ENCODE results near the gene CACNG6.

DNA sequence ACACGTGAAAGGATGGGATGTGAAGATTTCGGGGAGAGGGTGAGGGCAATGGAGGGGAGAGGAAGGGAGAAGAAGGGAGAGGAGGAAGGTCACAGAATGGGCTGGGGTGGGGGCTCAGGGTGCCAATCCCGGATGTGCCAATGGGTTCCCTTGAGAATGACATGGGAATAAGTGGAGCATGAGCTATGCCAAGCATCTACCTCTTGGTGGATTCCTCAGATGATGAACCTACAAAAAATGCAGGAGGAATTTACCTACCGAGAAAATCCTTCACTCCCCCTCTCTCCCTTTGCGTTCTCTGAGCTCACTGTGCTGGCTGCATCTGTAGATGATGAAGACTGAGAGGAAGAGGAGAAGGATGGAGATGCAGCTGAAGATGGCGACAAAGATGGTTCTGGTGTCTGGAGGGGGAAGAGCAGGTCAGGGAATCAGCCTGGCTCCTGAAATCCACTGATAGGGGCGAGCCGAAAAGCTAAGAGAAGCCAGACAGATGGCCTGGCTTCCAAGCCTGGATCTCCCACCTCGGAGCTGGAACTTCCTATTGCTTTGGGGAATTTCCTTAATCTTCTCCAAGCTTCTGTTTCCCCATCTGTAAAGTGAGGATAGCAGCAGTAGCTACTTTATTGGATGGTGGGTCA, 50.7 kb downstream of the CACNG6 start:
- no peak for TF ChIP-seq GABPA (IDR thresholded peaks at IDR 0.05; ENCODE audit: low read depth)
- TF ChIP-seq, protein P1, sequence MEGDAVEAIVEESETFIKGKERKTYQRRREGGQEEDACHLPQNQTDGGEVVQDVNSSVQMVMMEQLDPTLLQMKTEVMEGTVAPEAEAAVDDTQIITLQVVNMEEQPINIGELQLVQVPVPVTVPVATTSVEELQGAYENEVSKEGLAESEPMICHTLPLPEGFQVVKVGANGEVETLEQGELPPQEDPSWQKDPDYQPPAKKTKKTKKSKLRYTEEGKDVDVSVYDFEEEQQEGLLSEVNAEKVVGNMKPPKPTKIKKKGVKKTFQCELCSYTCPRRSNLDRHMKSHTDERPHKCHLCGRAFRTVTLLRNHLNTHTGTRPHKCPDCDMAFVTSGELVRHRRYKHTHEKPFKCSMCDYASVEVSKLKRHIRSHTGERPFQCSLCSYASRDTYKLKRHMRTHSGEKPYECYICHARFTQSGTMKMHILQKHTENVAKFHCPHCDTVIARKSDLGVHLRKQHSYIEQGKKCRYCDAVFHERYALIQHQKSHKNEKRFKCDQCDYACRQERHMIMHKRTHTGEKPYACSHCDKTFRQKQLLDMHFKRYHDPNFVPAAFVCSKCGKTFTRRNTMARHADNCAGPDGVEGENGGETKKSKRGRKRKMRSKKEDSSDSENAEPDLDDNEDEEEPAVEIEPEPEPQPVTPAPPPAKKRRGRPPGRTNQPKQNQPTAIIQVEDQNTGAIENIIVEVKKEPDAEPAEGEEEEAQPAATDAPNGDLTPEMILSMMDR (IDR thresholded peaks at IDR 0.05): no peak
- no peak for TF ChIP-seq RCOR1 (IDR thresholded peaks at IDR 0.05; ENCODE audit: low read length)
- TF ChIP-seq YY1 (IDR thresholded peaks at IDR 0.05; ENCODE audit: low read depth): no peak
- TF ChIP-seq MEF2A (IDR thresholded peaks at IDR 0.05; ENCODE audit: borderline replicate concordance, low read depth): no peak
- TF ChIP-seq, protein P2, sequence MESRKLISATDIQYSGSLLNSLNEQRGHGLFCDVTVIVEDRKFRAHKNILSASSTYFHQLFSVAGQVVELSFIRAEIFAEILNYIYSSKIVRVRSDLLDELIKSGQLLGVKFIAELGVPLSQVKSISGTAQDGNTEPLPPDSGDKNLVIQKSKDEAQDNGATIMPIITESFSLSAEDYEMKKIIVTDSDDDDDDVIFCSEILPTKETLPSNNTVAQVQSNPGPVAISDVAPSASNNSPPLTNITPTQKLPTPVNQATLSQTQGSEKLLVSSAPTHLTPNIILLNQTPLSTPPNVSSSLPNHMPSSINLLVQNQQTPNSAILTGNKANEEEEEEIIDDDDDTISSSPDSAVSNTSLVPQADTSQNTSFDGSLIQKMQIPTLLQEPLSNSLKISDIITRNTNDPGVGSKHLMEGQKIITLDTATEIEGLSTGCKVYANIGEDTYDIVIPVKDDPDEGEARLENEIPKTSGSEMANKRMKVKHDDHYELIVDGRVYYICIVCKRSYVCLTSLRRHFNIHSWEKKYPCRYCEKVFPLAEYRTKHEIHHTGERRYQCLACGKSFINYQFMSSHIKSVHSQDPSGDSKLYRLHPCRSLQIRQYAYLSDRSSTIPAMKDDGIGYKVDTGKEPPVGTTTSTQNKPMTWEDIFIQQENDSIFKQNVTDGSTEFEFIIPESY (IDR thresholded peaks at IDR 0.05; ENCODE audit: borderline replicate concordance, low read depth): no peak

Measured in SK-N-SH (cell line).